A673 (cell line): ENCODE results near the gene NCKAP5. TPM values are rescaled to one million over a fixed set of nuclear protein-coding genes. Genes with fewer than 3 reads are reported as not detected.
A peak's percentile ranks its signal among the peaks of the same experiment; 100 is the strongest.

ENCODE experiments used
- BruUV-seq: library from RNA; stranded (reverse); fragments of 400-500 nt; replicated peaks from 2 replicates; lab custom pipeline; 2021; lab: Mats Ljungman, UMichigan
- CTCF ChIA-PET: fragments of 300-600 bp; sonication (Branson Sonifier 250); formaldehyde crosslinking; loops from one replicate; lab custom pipeline; 2022; ENCODE audit warnings: antibody characterized with exemption; lab: Charles Lee
- POLR2A ChIA-PET: fragments of 300-600 bp; sonication (Branson Sonifier 250); formaldehyde crosslinking; loops from one replicate; lab custom pipeline; 2022; ENCODE audit warnings: antibody characterized with exemption; ENCODE audit not compliant: low non-redundant PET; lab: Charles Lee
- DNase-seq: peaks from one replicate; pipeline ENCODE4 v3.0.0-alpha.2; 2015; ENCODE audit warnings: low spot score
- H3K27ac ChIP-seq: fragments of 200-600 bp; sonication (generic); 2 replicates; pipeline ENCODE4 v1.5.1; 2016; ENCODE audit warnings: mixed run types, low read depth, mild to moderate bottlenecking, mixed read lengths, antibody characterized with exemption, low read length; ENCODE audit not compliant: poor library complexity, severe bottlenecking
- H3K27me3 ChIP-seq: fragments of 200-600 bp; sonication (generic); replicated peaks from 2 replicates; pipeline ENCODE4 v1.6.1; 2017; ENCODE audit warnings: mixed run types, low read depth, mild to moderate bottlenecking, mixed read lengths, antibody characterized with exemption, low read length; ENCODE audit not compliant: insufficient read depth, poor library complexity
- H3K36me3 ChIP-seq: fragments of 200-600 bp; sonication (generic); 2 replicates; pipeline ENCODE4 v1.6.1; 2016; ENCODE audit warnings: mixed run types, mild to moderate bottlenecking, mixed read lengths, antibody characterized with exemption, low read length; ENCODE audit not compliant: insufficient read depth, poor library complexity, severe bottlenecking
- H3K4me1 ChIP-seq: fragments of 200-600 bp; sonication (generic); 2 replicates; pipeline ENCODE4 v1.6.1; 2017; ENCODE audit warnings: mixed run types, mild to moderate bottlenecking, mixed read lengths, antibody characterized with exemption, low read length; ENCODE audit not compliant: insufficient read depth, poor library complexity, severe bottlenecking
- H3K4me3 ChIP-seq: fragments of 200-600 bp; sonication (generic); 2 replicates; pipeline ENCODE4 v1.5.1; 2016; ENCODE audit warnings: low read depth, mixed run types, mild to moderate bottlenecking, mixed read lengths, low read length; ENCODE audit not compliant: poor library complexity, severe bottlenecking
- H3K9me3 ChIP-seq: fragments of 200-600 bp; sonication (generic); 2 replicates; pipeline ENCODE4 v1.6.1; 2016; ENCODE audit warnings: mixed run types, low read depth, mild to moderate bottlenecking, mixed read lengths, antibody characterized with exemption, low read length; ENCODE audit not compliant: poor library complexity, severe bottlenecking
- EZH2 ChIP-seq: fragments of 200-600 bp; sonication (generic); IDR thresholded peaks from 2 replicates; pipeline ENCODE4 v1.6.1; 2017; ENCODE audit warnings: borderline replicate concordance, low read depth, mild to moderate bottlenecking, mixed read lengths, antibody characterized with exemption, low read length; ENCODE audit not compliant: poor library complexity, severe bottlenecking
- intact Hi-C: fragments of 100-400 bp; cut with micrococcal nuclease; formaldehyde crosslinking; loops from one replicate; pipeline ENCODE4 v1.10.0; 2022; ENCODE audit not compliant: unreplicated experiment
- total RNA-seq: library from RNA; stranded (reverse); gene quantifications from 2 replicates; pipeline ENCODE4 v1.2.3, GENCODE V29; 2021
- TF ChIP-seq, protein P1 (sequence below): fragments of 300-800, 200-600 bp; sonication (generic); conservative IDR thresholded peaks from 2 replicates; pipeline ENCODE4 v1.5.1; 2017; ENCODE audit warnings: low read depth, mild to moderate bottlenecking, antibody characterized with exemption, low read length, moderate library complexity, mixed read lengths

NCKAP5 gene
- total RNA-seq, 1 experiment from 2014 or later: 26.6 TPM

DNA sequence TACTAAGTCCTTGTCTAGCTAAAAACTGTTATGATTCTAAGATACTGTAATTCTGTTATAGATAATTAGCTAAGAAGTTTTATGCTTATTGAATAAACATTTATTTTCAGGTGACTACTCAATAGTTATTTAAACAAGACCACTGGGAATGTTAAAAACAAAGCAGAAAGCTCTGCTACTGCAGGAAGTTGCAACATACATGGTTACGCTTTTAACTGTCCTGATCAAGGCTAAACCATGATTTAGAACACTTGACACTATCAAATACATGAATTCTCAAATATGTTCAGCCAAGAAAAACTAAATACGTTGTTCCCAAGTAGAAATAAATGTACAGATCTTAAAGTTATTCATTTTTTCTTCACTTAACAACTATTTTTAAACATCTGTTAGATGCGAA is 263.9 kb downstream of the NCKAP5 start:
- H3K27ac ChIP-seq: peak overlapping the region; percentile 42
- POLR2A ChIA-PET: no interaction called here
- no peak for TF ChIP-seq EZH2
- TF ChIP-seq, protein P1, sequence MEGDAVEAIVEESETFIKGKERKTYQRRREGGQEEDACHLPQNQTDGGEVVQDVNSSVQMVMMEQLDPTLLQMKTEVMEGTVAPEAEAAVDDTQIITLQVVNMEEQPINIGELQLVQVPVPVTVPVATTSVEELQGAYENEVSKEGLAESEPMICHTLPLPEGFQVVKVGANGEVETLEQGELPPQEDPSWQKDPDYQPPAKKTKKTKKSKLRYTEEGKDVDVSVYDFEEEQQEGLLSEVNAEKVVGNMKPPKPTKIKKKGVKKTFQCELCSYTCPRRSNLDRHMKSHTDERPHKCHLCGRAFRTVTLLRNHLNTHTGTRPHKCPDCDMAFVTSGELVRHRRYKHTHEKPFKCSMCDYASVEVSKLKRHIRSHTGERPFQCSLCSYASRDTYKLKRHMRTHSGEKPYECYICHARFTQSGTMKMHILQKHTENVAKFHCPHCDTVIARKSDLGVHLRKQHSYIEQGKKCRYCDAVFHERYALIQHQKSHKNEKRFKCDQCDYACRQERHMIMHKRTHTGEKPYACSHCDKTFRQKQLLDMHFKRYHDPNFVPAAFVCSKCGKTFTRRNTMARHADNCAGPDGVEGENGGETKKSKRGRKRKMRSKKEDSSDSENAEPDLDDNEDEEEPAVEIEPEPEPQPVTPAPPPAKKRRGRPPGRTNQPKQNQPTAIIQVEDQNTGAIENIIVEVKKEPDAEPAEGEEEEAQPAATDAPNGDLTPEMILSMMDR: no peak
- no peaks in the 10 kb centered on the region for H3K9me3 ChIP-seq
- BruUV-seq: no TSS peak
- H3K36me3 ChIP-seq: no peaks in the 10 kb centered on the region
- CTCF ChIA-PET: no interaction called here
- no peak for DNase-seq
- intact Hi-C loops: no loop called here
- H3K27me3 ChIP-seq: no peaks in the 10 kb centered on the region
- no peak overlapping the region for H3K4me3 ChIP-seq
- peaks cover 13% of the 10 kb centered on the region for H3K4me1 ChIP-seq

DNA sequence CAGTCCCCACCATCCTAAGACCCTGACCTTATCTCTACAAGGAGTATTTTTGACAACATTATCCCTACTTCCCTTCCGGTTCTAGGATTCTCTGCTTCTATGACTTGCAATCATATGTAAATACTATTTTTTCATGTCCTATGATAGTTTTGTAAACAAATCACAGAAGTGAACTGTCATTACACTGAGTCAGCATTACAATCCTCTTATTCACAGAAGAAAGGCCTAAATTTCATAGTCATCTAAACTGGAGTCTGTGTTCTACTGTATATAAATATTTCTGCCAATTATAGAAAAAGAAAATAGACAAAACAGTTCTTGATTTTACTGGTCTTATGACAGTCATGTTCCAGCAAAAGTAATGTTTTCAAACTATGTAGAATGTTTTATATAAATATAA is 265.1 kb downstream of the NCKAP5 start:
- Histone ChIP-seq H3K27me3 (no peaks in the 10 kb centered on the region), H3K9me3 (no peaks in the 10 kb centered on the region), H3K4me1 (peaks cover 12% of the 10 kb centered on the region), H3K36me3 (no peaks in the 10 kb centered on the region), H3K27ac (no peak overlapping the region), H3K4me3 (no peak overlapping the region)
- no TSS peak for BruUV-seq
- CTCF ChIA-PET: no interaction called here
- intact Hi-C loops: no loop called here
- TF ChIP-seq, protein P1: no peak
- no peak for TF ChIP-seq EZH2
- DNase-seq: no peak
- POLR2A ChIA-PET: no interaction called here

DNA sequence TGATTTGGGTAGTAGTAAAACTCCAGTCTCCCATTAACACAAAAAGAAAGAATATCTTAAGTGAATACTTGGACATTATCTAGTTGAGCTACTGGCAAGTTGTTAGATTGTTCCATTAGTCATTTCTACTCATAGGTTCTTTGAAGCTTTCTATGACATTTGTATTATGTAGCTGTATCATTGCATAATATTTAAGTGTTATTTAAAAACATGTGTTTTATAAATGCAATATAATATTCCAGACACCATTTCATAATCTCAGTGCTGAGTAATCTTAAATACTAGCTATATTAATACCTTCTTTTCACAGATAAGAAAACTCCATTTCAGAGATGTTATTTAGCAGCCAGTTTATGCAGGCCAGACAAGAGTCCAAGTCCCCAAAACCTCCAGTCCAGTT is 271.9 kb downstream of the NCKAP5 start:
- no peak for DNase-seq
- no peak for TF ChIP-seq EZH2
- TF ChIP-seq, protein P1: no peak

More for the DNA sequence above, 271.9 kb downstream of the NCKAP5 start:
- Histone ChIP-seq H3K4me1 (peaks cover 50% of the 10 kb centered on the region), H3K27ac (no peak overlapping the region), H3K9me3 (no peaks in the 10 kb centered on the region), H3K4me3 (no peak overlapping the region), H3K27me3 (no peaks in the 10 kb centered on the region), H3K36me3 (no peaks in the 10 kb centered on the region)
- POLR2A ChIA-PET: no interaction called here
- intact Hi-C loops: no loop called here
- CTCF ChIA-PET: no interaction called here
- no TSS peak for BruUV-seq
